HS-5 (cell line): Measurements from ENCODE around the gene PADI2.

Experiments
- DNase-seq: peaks from one replicate; pipeline ENCODE4 v3.0.0-alpha.2; 2012; ENCODE audit warnings: low read depth

PADI2 gene

GRCh38 chr1:17053685-17054410, 65.4 kb downstream of the PADI2 start, which contains the start of gene SDHB:
Gene SDHB, minus strand, starts transcription at chr1:17054032. Its CDS starts 13 bp downstream, at chr1:17054019.
- peak; percentile 92 for DNase-seq

- no peak for DNase-seq
These were observed 66.1 kb downstream of the PADI2 start for GRCh38 chr1:17053086-17053684.

- no peak for DNase-seq
These were observed 66.6 kb downstream of the PADI2 start for GRCh38 chr1:17052641-17053040.

- DNase-seq = no peak
These were observed 67.2 kb downstream of the PADI2 start for GRCh38 chr1:17052038-17052437.

GRCh38 chr1:17047924-17048323, 71.3 kb downstream of the PADI2 start:
- DNase-seq = no peak

GRCh38 chr1:17046334-17046657, 73.0 kb downstream of the PADI2 start:
- no peak for DNase-seq

GRCh38 chr1:17045634-17046333, 73.5 kb downstream of the PADI2 start:
- DNase-seq = peak; percentile 23

GRCh38 chr1:17045150-17045549, 74.1 kb downstream of the PADI2 start:
- DNase-seq = no peak

GRCh38 chr1:17043676-17044075, 75.6 kb downstream of the PADI2 start:
- no peak for DNase-seq

- DNase-seq = no peak
These were observed 79.1 kb downstream of the PADI2 start for GRCh38 chr1:17040135-17040534.

GRCh38 chr1:17039522-17039921, 79.7 kb downstream of the PADI2 start:
- no peak for DNase-seq

- DNase-seq = no peak
These were observed 85.8 kb downstream of the PADI2 start for GRCh38 chr1:17033481-17033880.

GRCh38 chr1:17032741-17033140, 86.5 kb downstream of the PADI2 start:
- DNase-seq = no peak

GRCh38 chr1:17031436-17031835, 87.8 kb downstream of the PADI2 start:
- no peak for DNase-seq

- DNase-seq = no peak
These were observed 89.0 kb downstream of the PADI2 start for GRCh38 chr1:17030206-17030605.

GRCh38 chr1:17028662-17029188, 90.5 kb downstream of the PADI2 start:
- no peak for DNase-seq

- no peak for DNase-seq
These were observed 91.4 kb downstream of the PADI2 start for GRCh38 chr1:17027900-17028299.

- no peak for DNase-seq
These were observed 91.8 kb downstream of the PADI2 start for GRCh38 chr1:17027403-17027802.

GRCh38 chr1:17024721-17025120, 94.5 kb downstream of the PADI2 start:
- no peak for DNase-seq

GRCh38 chr1:17023573-17023972, 95.7 kb downstream of the PADI2 start:
- no peak for DNase-seq

GRCh38 chr1:17023102-17023501, 96.1 kb downstream of the PADI2 start:
- no peak for DNase-seq

GRCh38 chr1:17021896-17022295, 97.4 kb downstream of the PADI2 start:
- no peak for DNase-seq

- DNase-seq = no peak
These were observed 98.7 kb downstream of the PADI2 start for GRCh38 chr1:17020502-17020901.
